HepG2 (cell line): ENCODE results near the gene MED28. TPM values are rescaled to one million over a fixed set of nuclear protein-coding genes. Genes with fewer than 3 reads are reported as not detected.

Source experiments
- ATAC-seq: fragments of 200-7000 bp; cut with Tn5 transposase; 3 replicates; pipeline ENCODE4 v1.9.1; 2020; ENCODE audit warnings: mild to moderate bottlenecking, moderate library complexity
- BruUV-seq: library from RNA; stranded (reverse); fragments of 400-500 nt; replicated peaks from 2 replicates; lab custom pipeline; 2021; lab: Mats Ljungman, UMichigan
- CTCF ChIA-PET: fragments of 300-600 bp; formaldehyde crosslinking; extraction: SDS; loops from one replicate; lab custom pipeline; 2021; ENCODE audit warnings: low total read pairs, inconsistent platforms, low intra/inter-chr PET ratio; lab: Yijun Ruan, JAX
- POLR2A ChIA-PET: fragments of 350-600 bp; sonication (Branson Sonifier 250); formaldehyde crosslinking; loops from one replicate; lab custom pipeline; 2020; ENCODE audit warnings: antibody characterized with exemption, inconsistent platforms; lab: Yijun Ruan, JAX
- DNase-seq: peaks from one replicate; pipeline ENCODE4 v3.0.0-alpha.2; 2015; ENCODE audit warnings: low spot score
- FAIRE-seq: peaks from 3 replicates; lab custom pipeline; 2011; peaks lifted over from hg19 to GRCh38; lab: Jason Lieb, UNC
- H2AFZ ChIP-seq: one replicate; pipeline ENCODE4 v1.6.1; 2011; ENCODE audit warnings: low read length, inconsistent platforms
- H3K27ac ChIP-seq: fragments of 300-600 bp; 3 replicates; pipeline ENCODE4 v1.8.0; 2011; ENCODE audit warnings: mixed run types, mild to moderate bottlenecking, mixed read lengths, low read length, inconsistent platforms; ENCODE audit not compliant: insufficient read depth; ENCODE audit errors: extremely low read length
- H3K27me3 ChIP-seq, 2 experiments: fragments of 200-600 bp in 1 of 2; 2 replicates in 1 of 2; 3 replicates in 1 of 2; pipeline versions ENCODE4 v1.6.0 to v1.8.0; 2011; ENCODE audit warnings: low read length in 2 of 2, mild to moderate bottlenecking in 2 of 2, moderate library complexity in 2 of 2, inconsistent platforms in 1 of 2; ENCODE audit not compliant: insufficient read depth in 2 of 2, control insufficient read depth in 1 of 2
- H3K36me3 ChIP-seq, 2 experiments: fragments of 200-600 bp in 1 of 2; replicated peaks in 1 of 2; 2 replicates in 1 of 2; 3 replicates in 1 of 2; pipeline versions ENCODE4 v1.5.1 to v1.8.0; 2011; ENCODE audit warnings: low read length in 2 of 2, inconsistent platforms in 1 of 2; ENCODE audit not compliant: insufficient read depth in 2 of 2, control insufficient read depth in 1 of 2
- H3K4me1 ChIP-seq: 2 replicates; pipeline ENCODE4 v1.5.1; 2012; ENCODE audit warnings: low read length, inconsistent platforms; ENCODE audit not compliant: insufficient read depth
- H3K4me2 ChIP-seq: 2 replicates; pipeline ENCODE4 v1.6.0; 2011; ENCODE audit warnings: low read depth, low read length, inconsistent platforms
- H3K4me3 ChIP-seq, 3 experiments: fragments of 200-600 bp in 1 of 3; sonication (generic), shearing (Covaris generic) in 1 of 3; replicated peaks in 1 of 3; 2 replicates each; pipeline ENCODE4 v1.5.1; 2011 to 2016; ENCODE audit warnings: low read length in 3 of 3, inconsistent platforms in 2 of 3, low read depth in 2 of 3, mild to moderate bottlenecking in 2 of 3, control low read depth in 1 of 3, mixed read lengths in 1 of 3; ENCODE audit not compliant: insufficient read depth in 1 of 3
- H3K79me2 ChIP-seq: one replicate; pipeline ENCODE4 v1.6.1; 2011; ENCODE audit warnings: low read length, inconsistent platforms; ENCODE audit not compliant: insufficient read depth
- H3K9ac ChIP-seq: 2 replicates; pipeline ENCODE4 v1.6.0; 2011; ENCODE audit warnings: mild to moderate bottlenecking, low read depth, low read length, inconsistent platforms; ENCODE audit not compliant: insufficient read depth
- H3K9me3 ChIP-seq: 2 replicates; pipeline ENCODE4 v1.5.1; 2012; ENCODE audit warnings: mild to moderate bottlenecking, low read length
- H4K20me1 ChIP-seq: 2 replicates; pipeline ENCODE4 v1.6.0; 2011; ENCODE audit warnings: inconsistent platforms, mild to moderate bottlenecking, low read length, moderate library complexity; ENCODE audit not compliant: insufficient read depth
- ATAD3A ChIP-seq: sonication (generic); formaldehyde crosslinking; IDR thresholded peaks from 2 replicates; pipeline ENCODE4 v1.4.0; 2020; ENCODE audit warnings: missing genetic modification reagents
- ATF7 ChIP-seq, 2 experiments: fragments of 450-650 bp in 1 of 2; sonication (generic) in 1 of 2; formaldehyde crosslinking in 1 of 2; IDR thresholded peaks; 2 replicates each; pipeline versions ENCODE4 v1.4.0 to v1.6.1; 2016 to 2020; ENCODE audit warnings: antibody characterized with exemption in 1 of 2, mild to moderate bottlenecking in 1 of 2, missing genetic modification reagents in 1 of 2
- CBX5 ChIP-seq: sonication (generic); formaldehyde crosslinking; IDR thresholded peaks from 2 replicates; pipeline ENCODE4 v1.4.0; 2020; ENCODE audit warnings: missing genetic modification reagents, borderline replicate concordance
- FOSL2 ChIP-seq: sonication (generic); formaldehyde crosslinking; IDR thresholded peaks from 2 replicates; pipeline ENCODE4 v1.4.0; 2020; ENCODE audit warnings: missing genetic modification reagents
- HNF4A ChIP-seq: sonication (generic); formaldehyde crosslinking; IDR thresholded peaks from 2 replicates; pipeline ENCODE4 v1.4.0; 2020; ENCODE audit warnings: missing genetic modification reagents
- MTF1 ChIP-seq: sonication (generic); formaldehyde crosslinking; IDR thresholded peaks from 2 replicates; pipeline ENCODE4 v1.5.0; 2020; ENCODE audit warnings: missing genetic modification reagents
- PCBP1 ChIP-seq: fragments of 200-400 bp; formaldehyde crosslinking; IDR thresholded peaks from 2 replicates; pipeline ENCODE4 v1.6.1; 2017; ENCODE audit warnings: mild to moderate bottlenecking, low read depth, low read length, borderline replicate concordance
- PRPF4 ChIP-seq: fragments of 200-400 bp; formaldehyde crosslinking; IDR thresholded peaks from 2 replicates; pipeline ENCODE4 v1.6.1; 2016; ENCODE audit warnings: low read length, low read depth; ENCODE audit not compliant: poor library complexity, severe bottlenecking
- RFXAP ChIP-seq: sonication (generic); formaldehyde crosslinking; IDR thresholded peaks from 2 replicates; pipeline ENCODE4 v1.4.0; 2020; ENCODE audit warnings: missing genetic modification reagents, borderline replicate concordance
- SMYD3 ChIP-seq: sonication (generic); formaldehyde crosslinking; IDR thresholded peaks from 2 replicates; pipeline ENCODE4 v1.8.1; 2023; ENCODE audit warnings: mild to moderate bottlenecking, missing genetic modification reagents
- THYN1 ChIP-seq: sonication (generic); formaldehyde crosslinking; IDR thresholded peaks from 2 replicates; pipeline ENCODE4 v1.8.1; 2023; ENCODE audit warnings: low read depth, mild to moderate bottlenecking, moderate library complexity, missing genetic modification reagents, borderline replicate concordance
- ZC3H13 ChIP-seq: sonication (generic); formaldehyde crosslinking; IDR thresholded peaks from 2 replicates; pipeline ENCODE4 v1.8.1; 2023; ENCODE audit warnings: mild to moderate bottlenecking, missing genetic modification reagents, moderate library complexity
- ZNF160 ChIP-seq: sonication (generic); formaldehyde crosslinking; IDR thresholded peaks from 2 replicates; pipeline ENCODE4 v1.8.0; 2022; ENCODE audit warnings: mild to moderate bottlenecking, inconsistent platforms, missing genetic modification reagents
- ZNF598 ChIP-seq: sonication (generic); formaldehyde crosslinking; IDR thresholded peaks from 2 replicates; pipeline ENCODE4 v1.5.1; 2020; ENCODE audit warnings: mild to moderate bottlenecking, missing genetic modification reagents, borderline replicate concordance
- ZNF7 ChIP-seq: IDR thresholded peaks from 2 replicates; pipeline ENCODE4 v1.6.1; 2016; ENCODE audit warnings: missing biosample characterization, missing genetic modification reagents
- ZNF709 ChIP-seq: sonication (generic); formaldehyde crosslinking; IDR thresholded peaks from 2 replicates; pipeline ENCODE4 v1.5.0; 2020; ENCODE audit warnings: mild to moderate bottlenecking, missing genetic modification reagents
- ZSCAN9 ChIP-seq: IDR thresholded peaks from 2 replicates; pipeline ENCODE4 v1.6.1; 2016; ENCODE audit warnings: borderline replicate concordance
- WGBS: methylation state at CpG from one replicate; pipeline ENCODE4 v1.1.6; 2017; ENCODE audit warnings: low lambda C conversion rate; 5-methylcytosine and 5-hydroxymethylcytosine counted together
- in situ Hi-C: cut with HindIII; loops from 2 replicates; pipeline ENCODE4 v1.10.0; 2017; ENCODE audit warnings: low pct_unique_long_range_greater_than_20kb; ENCODE audit not compliant: extremely low pct_ligation_motif_present
- intact Hi-C: fragments of 100-400 bp; cut with micrococcal nuclease; formaldehyde crosslinking; loops from one replicate; pipeline ENCODE4 v1.10.0; 2022; ENCODE audit not compliant: unreplicated experiment
- polyA plus RNA-seq, 8 experiments: library from polyadenylated mRNA; depleted of rRNA in 3 of 8; stranded (reverse) in 7 of 8; unstranded in 1 of 8; fragments of >200 nt; fragmentation: Illumina TruSeq in 4 of 8; extraction: Trizol in 4 of 8; gene quantifications; 2 replicates each; pipeline versions ENCODE4 v1.2.1 to v1.2.3, GENCODE V29; 2011 to 2016; ENCODE audit warnings: low read depth in 4 of 8, missing spikeins in 1 of 8, mixed read lengths in 1 of 8; ENCODE audit not compliant: insufficient read depth in 1 of 8
- total RNA-seq, 5 experiments: library from RNA; depleted of rRNA; stranded (reverse); fragments of >200 nt; fragmentation: Illumina TruSeq; extraction: Trizol; gene quantifications; 2 replicates each; pipeline ENCODE4 v1.2.3, GENCODE V29; 2016; ENCODE audit warnings: low read depth in 1 of 5
- TF ChIP-seq, protein P1 (sequence below): fragments of 450-650 bp; IDR thresholded peaks from 2 replicates; pipeline ENCODE4 v1.6.1; 2017
- TF ChIP-seq, protein P2 (sequence below): sonication (generic); formaldehyde crosslinking; IDR thresholded peaks from 2 replicates; pipeline ENCODE4 v1.4.0; 2020; ENCODE audit warnings: low read depth, missing genetic modification reagents
- TF ChIP-seq, protein P3 (sequence below): sonication (generic); formaldehyde crosslinking; IDR thresholded peaks from 2 replicates; pipeline ENCODE4 v1.5.1; 2020; ENCODE audit warnings: mild to moderate bottlenecking, moderate library complexity, missing genetic modification reagents

Gene MED28
- total and polyA plus RNA-seq, 2 of the 13 experiments (the other 11 are each of a cell fraction or from before 2014, with no cell fraction given): 41.3 to 65.7 TPM

DNA sequence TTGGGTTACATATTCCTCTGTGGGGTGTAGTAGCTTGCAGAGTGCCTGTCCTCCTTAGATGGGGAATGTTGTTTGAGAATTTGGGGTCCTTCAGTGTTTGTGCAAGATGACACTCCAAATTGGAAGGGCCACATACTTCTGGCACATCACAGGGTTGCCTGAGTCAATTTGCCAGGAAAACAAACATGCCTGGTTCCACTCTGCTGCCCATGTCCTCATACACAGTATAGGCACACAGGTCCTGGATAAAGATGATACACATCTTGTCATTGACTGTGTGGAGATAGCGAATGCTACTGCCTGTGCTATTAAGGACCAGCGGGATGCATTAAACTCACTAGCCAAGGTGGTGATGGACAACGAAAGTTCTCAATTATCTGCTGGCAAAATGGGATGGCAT, 48.6 kb upstream of the MED28 start:
- CTCF ChIA-PET: no interaction called here
- WGBS: 95% methylated on average over 3 of the region's 3 CpGs

More for the DNA sequence above, 48.6 kb upstream of the MED28 start:
- no peaks in the 10 kb centered on the region for H3K9me3 ChIP-seq
- BruUV-seq: no TSS peak
- H3K4me2 ChIP-seq: no peak overlapping the region
- H4K20me1 ChIP-seq: no peaks in the 10 kb centered on the region
- H3K4me3 ChIP-seq: no peak overlapping the region
- POLR2A ChIA-PET: interaction anchor here (2.5 kb wide), 1 partner anchor 11 kb away, joined by 10 read pairs; the partner anchor contains the start of gene LAP3
- no peak for DNase-seq
- TF ChIP-seq ATAD3A (CRISPR knock-in tag) (no peak), ZC3H13 (CRISPR knock-in tag) (no peak), RFXAP (CRISPR knock-in tag) (no peak), CBX5 (no peak), ATF7 (IDR thresholded peaks at IDR 0.05) (no peak), ATF7 (CRISPR knock-in tag; IDR thresholded peaks at IDR 0.05) (no peak), FOSL2 (CRISPR knock-in tag) (no peak), HNF4A (no peak), ZNF160 (CRISPR knock-in tag) (no peak), PCBP1 (no peak), THYN1 (CRISPR knock-in tag) (no peak), ZNF7 (CRISPR knock-in tag) (no peak), MTF1 (CRISPR knock-in tag) (no peak), ZNF709 (CRISPR knock-in tag) (no peak), ZNF598 (no peak), ZSCAN9 (CRISPR knock-in tag) (no peak), SMYD3 (CRISPR knock-in tag) (no peak), PRPF4 (no peak)
- TF ChIP-seq, protein P1, sequence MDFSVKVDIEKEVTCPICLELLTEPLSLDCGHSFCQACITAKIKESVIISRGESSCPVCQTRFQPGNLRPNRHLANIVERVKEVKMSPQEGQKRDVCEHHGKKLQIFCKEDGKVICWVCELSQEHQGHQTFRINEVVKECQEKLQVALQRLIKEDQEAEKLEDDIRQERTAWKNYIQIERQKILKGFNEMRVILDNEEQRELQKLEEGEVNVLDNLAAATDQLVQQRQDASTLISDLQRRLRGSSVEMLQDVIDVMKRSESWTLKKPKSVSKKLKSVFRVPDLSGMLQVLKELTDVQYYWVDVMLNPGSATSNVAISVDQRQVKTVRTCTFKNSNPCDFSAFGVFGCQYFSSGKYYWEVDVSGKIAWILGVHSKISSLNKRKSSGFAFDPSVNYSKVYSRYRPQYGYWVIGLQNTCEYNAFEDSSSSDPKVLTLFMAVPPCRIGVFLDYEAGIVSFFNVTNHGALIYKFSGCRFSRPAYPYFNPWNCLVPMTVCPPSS: no peak
- TF ChIP-seq, protein P2, sequence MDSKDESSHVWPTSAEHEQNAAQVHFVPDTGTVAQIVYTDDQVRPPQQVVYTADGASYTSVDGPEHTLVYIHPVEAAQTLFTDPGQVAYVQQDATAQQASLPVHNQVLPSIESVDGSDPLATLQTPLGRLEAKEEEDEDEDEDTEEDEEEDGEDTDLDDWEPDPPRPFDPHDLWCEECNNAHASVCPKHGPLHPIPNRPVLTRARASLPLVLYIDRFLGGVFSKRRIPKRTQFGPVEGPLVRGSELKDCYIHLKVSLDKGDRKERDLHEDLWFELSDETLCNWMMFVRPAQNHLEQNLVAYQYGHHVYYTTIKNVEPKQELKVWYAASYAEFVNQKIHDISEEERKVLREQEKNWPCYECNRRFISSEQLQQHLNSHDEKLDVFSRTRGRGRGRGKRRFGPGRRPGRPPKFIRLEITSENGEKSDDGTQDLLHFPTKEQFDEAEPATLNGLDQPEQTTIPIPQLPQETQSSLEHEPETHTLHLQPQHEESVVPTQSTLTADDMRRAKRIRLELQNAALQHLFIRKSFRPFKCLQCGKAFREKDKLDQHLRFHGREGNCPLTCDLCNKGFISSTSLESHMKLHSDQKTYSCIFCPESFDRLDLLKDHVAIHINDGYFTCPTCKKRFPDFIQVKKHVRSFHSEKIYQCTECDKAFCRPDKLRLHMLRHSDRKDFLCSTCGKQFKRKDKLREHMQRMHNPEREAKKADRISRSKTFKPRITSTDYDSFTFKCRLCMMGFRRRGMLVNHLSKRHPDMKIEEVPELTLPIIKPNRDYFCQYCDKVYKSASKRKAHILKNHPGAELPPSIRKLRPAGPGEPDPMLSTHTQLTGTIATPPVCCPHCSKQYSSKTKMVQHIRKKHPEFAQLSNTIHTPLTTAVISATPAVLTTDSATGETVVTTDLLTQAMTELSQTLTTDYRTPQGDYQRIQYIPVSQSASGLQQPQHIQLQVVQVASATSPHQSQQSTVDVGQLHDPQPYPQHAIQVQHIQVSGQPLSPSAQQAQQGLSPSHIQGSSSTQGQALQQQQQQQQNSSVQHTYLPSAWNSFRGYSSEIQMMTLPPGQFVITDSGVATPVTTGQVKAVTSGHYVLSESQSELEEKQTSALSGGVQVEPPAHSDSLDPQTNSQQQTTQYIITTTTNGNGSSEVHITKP (CRISPR knock-in tag): no peak
- TF ChIP-seq, protein P3, sequence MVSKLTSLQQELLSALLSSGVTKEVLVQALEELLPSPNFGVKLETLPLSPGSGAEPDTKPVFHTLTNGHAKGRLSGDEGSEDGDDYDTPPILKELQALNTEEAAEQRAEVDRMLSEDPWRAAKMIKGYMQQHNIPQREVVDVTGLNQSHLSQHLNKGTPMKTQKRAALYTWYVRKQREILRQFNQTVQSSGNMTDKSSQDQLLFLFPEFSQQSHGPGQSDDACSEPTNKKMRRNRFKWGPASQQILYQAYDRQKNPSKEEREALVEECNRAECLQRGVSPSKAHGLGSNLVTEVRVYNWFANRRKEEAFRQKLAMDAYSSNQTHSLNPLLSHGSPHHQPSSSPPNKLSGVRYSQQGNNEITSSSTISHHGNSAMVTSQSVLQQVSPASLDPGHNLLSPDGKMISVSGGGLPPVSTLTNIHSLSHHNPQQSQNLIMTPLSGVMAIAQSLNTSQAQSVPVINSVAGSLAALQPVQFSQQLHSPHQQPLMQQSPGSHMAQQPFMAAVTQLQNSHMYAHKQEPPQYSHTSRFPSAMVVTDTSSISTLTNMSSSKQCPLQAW (CRISPR knock-in tag): no peak
- intact Hi-C loops (no loop called here), in situ Hi-C loops (loop anchor here (25.0 kb wide), 1 partner anchor 446 kb away; the partner anchor contains the start of gene LCORL)
- no peaks in the 10 kb centered on the region for H3K79me2 ChIP-seq
- no peak for FAIRE-seq
- ATAC-seq: no peak
- H3K4me1 ChIP-seq: peaks cover 27% of the 10 kb centered on the region
- H3K36me3 ChIP-seq: no peaks in the 10 kb centered on the region
- no peaks in the 10 kb centered on the region for H3K27me3 ChIP-seq
- H3K9ac ChIP-seq: no peak overlapping the region
- no peak overlapping the region for H2AFZ ChIP-seq
- no peak overlapping the region for H3K27ac ChIP-seq
